ENCODE results near the gene PHTF1. TPM values are rescaled to one million over a fixed set of nuclear protein-coding genes. Genes with fewer than 3 reads are reported as not detected.

PHTF1 gene
- polyA plus RNA-seq, 1 donor from 2014 or later = 46.1 TPM

- peaks cover 4% of the 10 kb centered on the region for H3F3A ChIP-seq (ENCODE audit: insufficient read depth, low read length, poor library complexity, severe bottlenecking)
- H2AFZ ChIP-seq (ENCODE audit: low read depth, low read length) = no peak overlapping the region
- no peaks in the 10 kb centered on the region for H3K9me2 ChIP-seq (ENCODE audit: insufficient read depth, low read length)
- peaks cover 12% of the 10 kb centered on the region for H3K36me3 ChIP-seq (ENCODE audit: insufficient read depth, low read length)
- H3K79me2 ChIP-seq (replicated peaks; ENCODE audit: insufficient read depth, low read length) = peaks cover 56% of the 10 kb centered on the region
- H3K27me3 ChIP-seq (ENCODE audit: insufficient read depth, low read depth, low read length) = no peaks in the 10 kb centered on the region
- H3K4me3 ChIP-seq (ENCODE audit: low read length) = no peak overlapping the region
- peaks cover 3% of the 10 kb centered on the region for H4K20me1 ChIP-seq (ENCODE audit: insufficient read depth)
- no peaks in the 10 kb centered on the region for H3K9me3 ChIP-seq (ENCODE audit: low read length)
- no peak overlapping the region for H3K4me2 ChIP-seq (ENCODE audit: low read length)
- TF ChIP-seq SMC3 (conservative IDR thresholded peaks at IDR 0.05; ENCODE audit: poor library complexity) = no peak
- TF ChIP-seq REST (IDR thresholded peaks at IDR 0.05; ENCODE audit: borderline replicate concordance) = no peak
- TF ChIP-seq POLR2AphosphoS5 (IDR thresholded peaks at IDR 0.05) = no peak
- no peak for TF ChIP-seq EZH2 (IDR thresholded peaks at IDR 0.05; ENCODE audit: borderline replicate concordance, insufficient read depth, low read length, poor library complexity, severe bottlenecking)
- no peak for TF ChIP-seq CTCF (IDR thresholded peaks at IDR 0.05; ENCODE audit: poor library complexity, severe bottlenecking)
- TF ChIP-seq EP300 (conservative IDR thresholded peaks at IDR 0.05; ENCODE audit: poor library complexity, severe bottlenecking) = no peak
- H3K9ac ChIP-seq (ENCODE audit: low read length) = no peak overlapping the region
- no peak overlapping the region for H3K27ac ChIP-seq (ENCODE audit: low read length)
Measured at GRCh38 chr1:113792471-113792870, 33.2 kb upstream of the PHTF1 start.

GRCh38 chr1:113788802-113789201 is 29.5 kb upstream of the PHTF1 start:
- Histone ChIP-seq H3K9ac (ENCODE audit: low read length) (no peak overlapping the region), H3K4me3 (ENCODE audit: low read length) (no peak overlapping the region), H3K9me3 (ENCODE audit: low read length) (no peaks in the 10 kb centered on the region), H2AFZ (ENCODE audit: low read depth, low read length) (no peak overlapping the region), H3K36me3 (ENCODE audit: insufficient read depth, low read length) (no peaks in the 10 kb centered on the region), H3K27me3 (ENCODE audit: insufficient read depth, low read depth, low read length) (no peaks in the 10 kb centered on the region), H3K9me2 (ENCODE audit: insufficient read depth, low read length) (no peaks in the 10 kb centered on the region), H4K20me1 (ENCODE audit: insufficient read depth) (peaks cover 6% of the 10 kb centered on the region), H3K27ac (ENCODE audit: low read length) (no peak overlapping the region), H3K79me2 (replicated peaks; ENCODE audit: insufficient read depth, low read length) (peaks cover 63% of the 10 kb centered on the region), H3F3A (ENCODE audit: insufficient read depth, low read length, poor library complexity, severe bottlenecking) (peaks cover 4% of the 10 kb centered on the region), H3K4me2 (ENCODE audit: low read length) (no peak overlapping the region)
- TF ChIP-seq REST (IDR thresholded peaks at IDR 0.05; ENCODE audit: borderline replicate concordance) = no peak
- TF ChIP-seq SMC3 (conservative IDR thresholded peaks at IDR 0.05; ENCODE audit: poor library complexity) = no peak
- no peak for TF ChIP-seq CTCF (IDR thresholded peaks at IDR 0.05; ENCODE audit: poor library complexity, severe bottlenecking)
- TF ChIP-seq EP300 (conservative IDR thresholded peaks at IDR 0.05; ENCODE audit: poor library complexity, severe bottlenecking) = no peak
- TF ChIP-seq EZH2 (IDR thresholded peaks at IDR 0.05; ENCODE audit: borderline replicate concordance, insufficient read depth, low read length, poor library complexity, severe bottlenecking) = no peak
- TF ChIP-seq MXI1 (conservative IDR thresholded peaks at IDR 0.05; ENCODE audit: poor library complexity, severe bottlenecking) = no peak
- TF ChIP-seq POLR2AphosphoS5 (IDR thresholded peaks at IDR 0.05) = no peak
- no peak for TF ChIP-seq TAF1 (IDR thresholded peaks at IDR 0.05; ENCODE audit: low read depth)
- no peak for TF ChIP-seq RAD21 (conservative IDR thresholded peaks at IDR 0.05)

All from neural cell (in vitro differentiated cells).